Ovary (tissue), 9 donors: ENCODE results near the gene PLEKHO2. TPM values are rescaled to one million over a fixed set of nuclear protein-coding genes. Genes with fewer than 3 reads are reported as not detected.

Experiments
- DNase-seq, 5 donors: peaks; one replicate each; pipeline ENCODE4 v3.0.0-alpha.2; 2019 to 2020
- H3K27ac ChIP-seq, 2 donors: fragments of 200-600 bp; one replicate each; pipeline versions ENCODE4 v1.5.1 to v1.8.0; 2019 to 2022
- H3K27me3 ChIP-seq: fragments of 200-600 bp; one replicate; pipeline ENCODE4 v1.8.0; 2022
- H3K36me3 ChIP-seq: fragments of 200-600 bp; sonication (generic); one replicate; pipeline ENCODE4 v1.5.1; 2019
- H3K4me1 ChIP-seq: one replicate; pipeline ENCODE4 v1.8.1; 2013; ENCODE audit warnings: mild to moderate bottlenecking, moderate library complexity; ENCODE audit not compliant: insufficient read depth
- H3K4me3 ChIP-seq: fragments of 200-600 bp; sonication (generic); one replicate; pipeline ENCODE4 v1.5.1; 2017
- H3K9me3 ChIP-seq, 2 donors: fragments of 200-600 bp in 1 of 2; sonication (generic) in 1 of 2; one replicate each; pipeline versions ENCODE4 v1.5.1 to v1.8.1; 2013 to 2019; ENCODE audit warnings: mild to moderate bottlenecking in 1 of 2, moderate library complexity in 1 of 2
- EP300 ChIP-seq: sonication (generic); formaldehyde crosslinking; IDR thresholded peaks from one replicate; pipeline ENCODE4 v1.6.1; 2017; ENCODE audit warnings: antibody characterized with exemption
- POLR2A ChIP-seq: fragments of 450-650 bp; IDR thresholded peaks from one replicate; pipeline ENCODE4 v1.6.1; 2017; ENCODE audit warnings: antibody characterized with exemption, mild to moderate bottlenecking, moderate library complexity
- WGBS, 3 donors: extraction: QIAGEN DNeasy Blood & Tissue Kit in 1 of 3; methylation state at CpG; one replicate each; pipeline versions ENCODE4 v1.1.5 to v1.1.7; 2013 to 2017; 5-methylcytosine and 5-hydroxymethylcytosine counted together
- intact Hi-C, 4 donors: fragments of 100-400 bp; cut with DNase I; formaldehyde crosslinking; loops; one replicate each; pipeline versions ENCODE4 v1.11.0 to v1.15.1; 2022 to 2023
- polyA plus RNA-seq, 2 donors: library from polyadenylated mRNA; stranded (reverse); fragments of 200-250 nt in 1 of 2; fragments of 350-450 nt in 1 of 2; fragmentation: Illumina TruSeq in 1 of 2; extraction: RNeasy Lipid Tissue Mini Kit (QIAGEN cat#74804) in 1 of 2; gene quantifications; one replicate each; pipeline ENCODE4 v1.2.3, GENCODE V29; 2013 to 2014
- total RNA-seq, 7 donors: library from RNA; depleted of rRNA in 2 of 7; stranded (reverse); fragments of >200 nt in 2 of 7; fragmentation: NEBNext Ultra II Directional in 3 of 7; extraction: Animal tissue kit (Norgen Biotek cat#: 25700) in 3 of 7; gene quantifications; one replicate each; pipeline versions ENCODE4 v1.1.0 to v1.2.4, GENCODE V29; 2016 to 2023
- TF ChIP-seq, protein P1 (sequence below), 3 donors: fragments of 450-650 bp in 2 of 3; fragments of 200-600 bp in 1 of 3; IDR thresholded peaks; one replicate each; pipeline versions ENCODE4 v1.5.1 to v1.8.0; 2016 to 2022; ENCODE audit warnings: antibody characterized with exemption in 3 of 3, mild to moderate bottlenecking in 1 of 3
- donor health status: DM: no; HTN: no; CAD: no; lungs with moderate emphysema.
- donor health status: DM: no; HTN: no; CAD: no.
- donor health status: Bipolar disorder and iron deficiency.
- donor health status: DM: yes; HTN: yes; CAD: no.
- donor health status: DM: no; HTN: no; CAD: no.
- donor health status: DM: yes; HTN: yes; CAD: no.

The PLEKHO2 gene
- total and polyA plus RNA-seq, 9 donors, result 12.6 to 42.7 (median 27.5) TPM

DNA sequence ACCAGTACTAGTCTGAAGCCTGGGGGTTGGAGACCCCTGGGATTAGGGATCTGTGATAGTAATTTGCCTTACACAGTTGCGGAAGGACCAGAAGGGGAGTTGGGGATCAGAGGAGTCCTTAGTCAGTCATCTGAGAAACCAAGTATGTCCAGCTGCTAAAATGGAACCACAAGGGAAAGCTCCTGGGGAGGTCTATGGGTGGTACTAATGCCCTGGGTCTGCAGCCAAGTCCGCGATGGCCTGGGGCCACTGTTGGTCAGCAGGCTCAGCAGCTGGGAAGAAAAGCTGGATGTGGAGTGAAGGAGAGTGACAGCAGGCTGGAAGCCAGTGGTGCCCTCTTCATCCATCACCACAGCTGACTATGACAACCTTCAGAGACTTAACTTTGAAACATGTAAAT, 67.8 kb downstream of the PLEKHO2 start:
- no peaks in the 10 kb centered on the region for H3K9me3 ChIP-seq
- DNase-seq, result no peak
- no peaks in the 10 kb centered on the region for H3K36me3 ChIP-seq
- no peaks in the 10 kb centered on the region for H3K27me3 ChIP-seq
- TF ChIP-seq POLR2A (no peak), EP300 (no peak)
- TF ChIP-seq, protein P1, sequence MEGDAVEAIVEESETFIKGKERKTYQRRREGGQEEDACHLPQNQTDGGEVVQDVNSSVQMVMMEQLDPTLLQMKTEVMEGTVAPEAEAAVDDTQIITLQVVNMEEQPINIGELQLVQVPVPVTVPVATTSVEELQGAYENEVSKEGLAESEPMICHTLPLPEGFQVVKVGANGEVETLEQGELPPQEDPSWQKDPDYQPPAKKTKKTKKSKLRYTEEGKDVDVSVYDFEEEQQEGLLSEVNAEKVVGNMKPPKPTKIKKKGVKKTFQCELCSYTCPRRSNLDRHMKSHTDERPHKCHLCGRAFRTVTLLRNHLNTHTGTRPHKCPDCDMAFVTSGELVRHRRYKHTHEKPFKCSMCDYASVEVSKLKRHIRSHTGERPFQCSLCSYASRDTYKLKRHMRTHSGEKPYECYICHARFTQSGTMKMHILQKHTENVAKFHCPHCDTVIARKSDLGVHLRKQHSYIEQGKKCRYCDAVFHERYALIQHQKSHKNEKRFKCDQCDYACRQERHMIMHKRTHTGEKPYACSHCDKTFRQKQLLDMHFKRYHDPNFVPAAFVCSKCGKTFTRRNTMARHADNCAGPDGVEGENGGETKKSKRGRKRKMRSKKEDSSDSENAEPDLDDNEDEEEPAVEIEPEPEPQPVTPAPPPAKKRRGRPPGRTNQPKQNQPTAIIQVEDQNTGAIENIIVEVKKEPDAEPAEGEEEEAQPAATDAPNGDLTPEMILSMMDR (IDR thresholded peaks at IDR 0.05), result no peak
- WGBS, 3 donors, result 87 to 94% (median 90%) methylated on average over 3 of the region's 3 CpGs
- intact Hi-C loops, result no loop called here
- no peak overlapping the region for H3K4me3 ChIP-seq
- peaks cover 2% of the 10 kb centered on the region for H3K4me1 ChIP-seq
- no peak overlapping the region for H3K27ac ChIP-seq

DNA sequence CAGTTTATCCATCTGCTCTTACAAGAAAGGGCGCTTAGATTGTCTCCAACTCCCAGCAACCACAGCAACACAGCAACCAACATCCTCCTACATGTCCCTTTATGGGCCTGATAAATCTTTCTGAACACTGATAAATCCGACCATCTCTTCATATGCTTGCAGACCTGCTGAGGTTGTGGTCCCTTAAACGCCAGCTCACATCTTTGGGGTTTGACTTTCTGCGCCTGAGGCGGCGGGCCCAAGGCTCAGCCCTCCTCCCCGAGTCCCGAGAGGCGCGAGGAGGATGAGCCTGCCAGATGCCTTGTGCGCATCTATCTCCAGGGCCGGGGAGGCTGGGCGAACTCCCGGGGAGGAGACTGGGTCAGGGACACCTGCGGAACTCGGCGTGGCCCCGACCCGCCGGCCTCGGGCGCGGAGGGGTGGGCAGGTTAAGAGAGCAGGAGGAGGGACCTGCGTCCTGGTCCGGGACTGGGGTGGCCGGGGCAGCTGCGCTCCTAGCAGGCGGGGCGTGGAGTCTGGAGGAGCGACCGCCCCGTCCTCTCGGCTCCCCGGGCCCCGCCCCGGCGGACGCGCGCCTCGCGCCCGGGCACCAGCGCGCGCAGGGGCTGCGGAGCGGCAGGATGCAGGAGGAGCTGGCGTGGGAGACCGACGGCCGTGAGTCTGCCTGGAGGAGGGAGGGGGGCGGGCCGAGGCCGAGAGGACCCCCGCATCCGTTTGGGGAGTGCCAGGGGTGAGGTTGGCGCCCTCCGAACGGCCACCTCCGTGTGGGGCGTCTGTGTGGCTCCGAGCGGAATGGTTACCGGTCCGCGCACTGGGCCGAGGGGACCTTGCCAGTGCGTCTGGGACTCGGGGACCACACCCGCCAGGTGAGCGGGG, 69.8 kb downstream of the PLEKHO2 start, which contains the start of gene ANKDD1A:
TSS of gene ANKDD1A (plus strand) at position 592 of the 876 bp plus-strand sequence. CDS start at position 621, 29 bp downstream.
- Histone ChIP-seq H3K27ac (peak within 1 kb of the TSS; percentile 37 to 41), H3K27me3 (no peaks in the 10 kb centered on the region), H3K4me1 (peaks cover 4% of the 10 kb centered on the region), H3K4me3 (peak within 1 kb of the TSS; percentile 54), H3K9me3 (no peaks in the 10 kb centered on the region), H3K36me3 (no peaks in the 10 kb centered on the region)
- DNase-seq, result peak; percentile 79 to 87 (median 80)
- intact Hi-C loops, result no loop called here
- TF ChIP-seq, protein P1 (IDR thresholded peaks at IDR 0.05), result no peak
- peak; percentile 46 for TF ChIP-seq POLR2A
- WGBS, 3 donors, result 2 to 4% (median 3%) methylated on average over 46 to 72 of the region's 72 CpGs

DNA sequence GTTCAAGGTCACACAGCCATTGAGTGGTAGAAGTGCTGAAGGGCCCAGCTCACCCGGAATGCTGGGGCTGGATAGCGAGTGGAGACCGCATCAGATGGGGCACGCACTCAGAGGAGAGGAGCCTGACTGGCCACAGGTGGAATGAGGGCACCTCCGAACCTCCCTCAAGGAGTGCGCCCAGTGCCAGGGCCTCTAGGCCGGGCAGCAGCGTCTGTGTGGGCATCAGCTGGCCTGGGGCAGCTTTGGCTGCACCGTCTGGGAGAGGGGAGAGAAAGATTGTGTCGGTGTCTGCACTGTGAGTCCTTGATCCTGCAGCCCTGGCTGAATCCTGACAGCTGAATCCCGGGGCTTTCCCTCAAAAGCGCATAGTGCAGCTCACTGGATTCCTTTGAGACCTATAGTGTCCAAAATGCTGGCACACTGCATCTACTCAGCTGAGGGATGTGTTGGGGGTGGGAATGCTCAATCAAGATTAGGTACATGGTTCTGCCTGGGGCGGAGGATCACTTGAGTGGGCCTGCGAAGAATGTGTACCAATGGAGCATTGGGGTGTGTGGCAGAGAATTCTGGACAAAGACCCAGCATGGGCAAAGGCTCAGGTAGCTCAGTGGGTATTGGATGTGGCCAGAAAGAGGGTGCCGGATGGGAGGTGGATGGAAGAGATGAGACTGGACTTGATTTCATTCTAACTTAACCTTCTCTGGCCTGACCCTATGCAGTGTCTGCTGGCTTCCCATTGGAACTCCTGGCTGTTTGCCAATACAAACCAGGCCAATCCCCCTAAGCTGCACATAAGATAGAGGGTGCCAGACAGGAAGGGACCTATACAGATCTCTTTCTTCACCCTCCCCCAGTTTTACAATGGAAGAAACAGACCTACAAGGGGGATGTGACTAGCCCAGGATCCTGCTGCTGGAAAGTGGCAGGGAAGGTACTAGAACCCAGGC, 70.9 kb downstream of the PLEKHO2 start:
- peaks cover 4% of the 10 kb centered on the region for H3K4me1 ChIP-seq
- H3K9me3 ChIP-seq, result no peaks in the 10 kb centered on the region
- H3K36me3 ChIP-seq, result no peaks in the 10 kb centered on the region
- intact Hi-C loops, result no loop called here
- TF ChIP-seq, protein P1 (IDR thresholded peaks at IDR 0.05), result no peak
- TF ChIP-seq EP300, result no peak
- no peak for TF ChIP-seq POLR2A
- peak overlapping the region in 1 of 2 donors; percentile 37 for H3K27ac ChIP-seq
- 58 to 64% (median 62%) methylated on average over 15 of the region's 15 CpGs for WGBS, 3 donors
- H3K27me3 ChIP-seq, result no peaks in the 10 kb centered on the region
- DNase-seq, result peak in 1 of 5 donors; percentile 46
- H3K4me3 ChIP-seq, result peak overlapping the region; percentile 54

DNA sequence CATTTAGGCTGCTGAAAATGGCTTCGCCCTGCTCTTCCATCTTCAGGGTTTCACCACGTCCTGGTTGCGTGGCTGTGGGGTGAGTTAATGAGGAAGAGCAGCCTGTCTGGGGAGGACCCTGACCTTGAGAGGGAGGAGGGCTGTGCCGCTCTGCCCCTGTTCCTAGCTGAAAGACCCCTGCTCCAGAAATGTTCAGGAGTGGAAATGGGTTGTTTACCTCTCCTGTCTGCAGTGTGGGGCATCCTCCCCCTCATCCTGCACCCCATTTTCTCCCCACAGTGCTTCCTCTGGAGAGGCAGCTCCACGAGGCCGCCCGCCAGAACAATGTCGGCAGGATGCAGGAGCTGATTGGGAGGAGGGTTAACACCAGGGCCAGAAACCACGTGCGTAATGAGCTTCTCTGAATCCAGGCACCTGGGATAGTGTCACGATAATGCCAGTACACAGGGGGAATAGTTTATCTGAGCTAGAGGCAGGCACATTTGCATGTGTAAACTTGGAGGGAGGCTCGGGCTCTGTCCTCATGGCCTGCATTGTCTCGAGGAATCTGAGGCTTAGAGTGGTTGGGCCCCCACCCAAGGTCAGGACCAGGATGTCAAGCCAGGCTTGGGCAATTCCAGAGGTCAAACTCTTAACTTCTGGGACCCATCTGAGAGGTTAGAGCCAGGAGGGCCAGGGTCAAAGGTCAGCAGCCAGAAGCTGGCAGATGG, 74.0 kb downstream of the PLEKHO2 start:
- TF ChIP-seq POLR2A, result no peak
- TF ChIP-seq EP300, result no peak
- TF ChIP-seq, protein P1 (IDR thresholded peaks at IDR 0.05), result no peak
- intact Hi-C loops, result no loop called here
- H3K27ac ChIP-seq, result no peak overlapping the region
- no peaks in the 10 kb centered on the region for H3K9me3 ChIP-seq
- H3K4me1 ChIP-seq, result peaks cover 4% of the 10 kb centered on the region
- H3K4me3 ChIP-seq, result no peak overlapping the region
- no peaks in the 10 kb centered on the region for H3K27me3 ChIP-seq
- no peaks in the 10 kb centered on the region for H3K36me3 ChIP-seq
- WGBS, 3 donors, result 59 to 64% (median 59%) methylated on average over 13 of the region's 13 CpGs
- DNase-seq, result peak in 1 of 5 donors; percentile 29
